ENCODE data around the gene MTRF1L. TPM values are rescaled to one million over a fixed set of nuclear protein-coding genes. Genes with fewer than 3 reads are reported as not detected.

Gene MTRF1L
- total RNA-seq, 1 experiment from 2014 or later: 26.5 TPM

DNA sequence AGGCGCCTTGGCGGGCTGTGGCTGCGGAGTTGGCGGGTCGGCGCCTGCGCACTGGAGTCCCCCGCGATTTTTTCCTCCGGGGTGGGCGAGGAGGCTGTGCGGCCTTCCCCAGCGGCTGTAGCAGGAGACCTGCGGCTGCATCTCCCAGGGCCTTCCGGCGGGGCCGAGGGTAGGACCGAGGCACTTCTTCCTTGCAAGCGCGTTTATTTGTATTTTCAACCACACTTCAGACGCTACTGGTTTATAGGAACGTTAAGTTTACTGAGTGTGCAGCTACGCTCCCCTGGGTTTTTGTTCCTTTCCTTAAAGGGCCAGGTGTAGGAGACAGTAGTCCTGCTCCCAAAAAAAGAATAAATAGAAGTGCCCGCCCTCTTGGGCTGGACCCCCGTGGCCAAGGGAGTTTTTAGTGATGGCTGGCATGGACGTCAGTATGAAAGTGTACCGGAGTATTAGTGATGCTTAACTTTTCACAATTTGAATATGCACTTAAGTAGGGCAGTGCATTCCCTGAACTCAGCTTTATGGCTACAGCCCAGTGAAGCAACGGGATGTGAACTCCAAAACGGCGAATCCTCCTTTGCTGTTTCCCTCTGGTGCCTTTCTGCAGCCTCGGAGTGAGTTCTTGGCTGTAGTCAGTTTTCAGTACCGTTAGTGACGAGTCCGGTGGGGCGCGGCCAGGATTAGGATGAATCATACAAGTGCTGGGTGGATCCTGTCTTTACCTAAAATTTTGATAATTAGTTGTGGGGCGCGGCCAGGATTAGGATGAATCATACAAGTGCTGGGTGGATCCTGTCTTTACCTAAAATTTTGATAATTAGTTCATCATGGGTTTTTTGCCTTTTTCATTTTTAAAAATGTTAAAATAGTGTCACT is 18.6 kb downstream of the MTRF1L start:
- H3K56ac ChIP-seq (ENCODE audit: insufficient read length, low read depth, low read length): peak overlapping the region; percentile 51
- Mint-ChIP-seq H3K27me3 (ENCODE audit: low read depth) (no peaks in the 10 kb centered on the region; the same call in 1 of the 2 replicates), H3K27ac (peak overlapping the region; percentile 99 to 100 (median 100)), H3K4me1 (peaks cover 31 to 33% of the 10 kb centered on the region in 2 experiments), H3K4me3 (peak overlapping the region; percentile 92 to 98), H3K36me3 (ENCODE audit: insufficient read depth in 1 of 3, low read depth in 3 of 3) (peaks cover 19 to 27% (median 22%) of the 10 kb centered on the region in 3 experiments; a peak in 6 of 7 replicates), H3K9me3 (no peaks in the 10 kb centered on the region; a peak in 1 of 5 replicates)
- no peak overlapping the region for H2BK12ac ChIP-seq (ENCODE audit: insufficient read length, low read depth, low read length)
- peaks cover 9% of the 10 kb centered on the region for H3K23me2 ChIP-seq (ENCODE audit: insufficient read length, low read depth, low read length, poor library complexity, severe bottlenecking)
- H3K9me3 ChIP-seq (ENCODE audit: control insufficient read depth, low read depth, low read length): no peaks in the 10 kb centered on the region
- H3K9ac ChIP-seq (ENCODE audit: extremely low read depth, insufficient read length, low read length): peak overlapping the region; percentile 91
- no peak overlapping the region for H4K5ac ChIP-seq (ENCODE audit: insufficient read length, low read depth, low read length)
- H4K20me1 ChIP-seq (ENCODE audit: control insufficient read depth, insufficient read depth, insufficient read length): no peaks in the 10 kb centered on the region
- H2AFZ ChIP-seq (ENCODE audit: low read length): no peak overlapping the region
- peaks cover 2% of the 10 kb centered on the region for H3K79me1 ChIP-seq (ENCODE audit: insufficient read depth, low read depth, low read length, poor library complexity, severe bottlenecking)
- no CpG with 5 or more reads among the region's 38 CpGs for WGBS (ENCODE audit: extremely low coverage, insufficient read length, low lambda C conversion rate)
- peak overlapping the region; percentile 50 for H3K27ac ChIP-seq (ENCODE audit: insufficient read length, low read depth, low read length)
- H3K18ac ChIP-seq (ENCODE audit: insufficient read length, low read depth, low read length): no peak overlapping the region
- peak overlapping the region; percentile 10; the same call in 1 of the 2 replicates for H3K14ac ChIP-seq (ENCODE audit: insufficient read depth, low read length)
- peaks cover 45% of the 10 kb centered on the region; the same call in 1 of the 2 replicates for H3K79me2 ChIP-seq (ENCODE audit: insufficient read depth, low read length)
- no peaks in the 10 kb centered on the region for H3K27me3 ChIP-seq (ENCODE audit: insufficient read depth, low read length)
- peak overlapping the region; percentile 95 for H3K4me2 ChIP-seq (ENCODE audit: insufficient read depth, insufficient read length, low read length)
- TF ChIP-seq, protein P1, sequence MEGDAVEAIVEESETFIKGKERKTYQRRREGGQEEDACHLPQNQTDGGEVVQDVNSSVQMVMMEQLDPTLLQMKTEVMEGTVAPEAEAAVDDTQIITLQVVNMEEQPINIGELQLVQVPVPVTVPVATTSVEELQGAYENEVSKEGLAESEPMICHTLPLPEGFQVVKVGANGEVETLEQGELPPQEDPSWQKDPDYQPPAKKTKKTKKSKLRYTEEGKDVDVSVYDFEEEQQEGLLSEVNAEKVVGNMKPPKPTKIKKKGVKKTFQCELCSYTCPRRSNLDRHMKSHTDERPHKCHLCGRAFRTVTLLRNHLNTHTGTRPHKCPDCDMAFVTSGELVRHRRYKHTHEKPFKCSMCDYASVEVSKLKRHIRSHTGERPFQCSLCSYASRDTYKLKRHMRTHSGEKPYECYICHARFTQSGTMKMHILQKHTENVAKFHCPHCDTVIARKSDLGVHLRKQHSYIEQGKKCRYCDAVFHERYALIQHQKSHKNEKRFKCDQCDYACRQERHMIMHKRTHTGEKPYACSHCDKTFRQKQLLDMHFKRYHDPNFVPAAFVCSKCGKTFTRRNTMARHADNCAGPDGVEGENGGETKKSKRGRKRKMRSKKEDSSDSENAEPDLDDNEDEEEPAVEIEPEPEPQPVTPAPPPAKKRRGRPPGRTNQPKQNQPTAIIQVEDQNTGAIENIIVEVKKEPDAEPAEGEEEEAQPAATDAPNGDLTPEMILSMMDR (conservative IDR thresholded peaks at IDR 0.05): no peak
- no peak overlapping the region for H2AK5ac ChIP-seq (ENCODE audit: insufficient read length, low read length)
- H2BK15ac ChIP-seq (ENCODE audit: low read depth, low read length): no peak overlapping the region
- no peaks in the 10 kb centered on the region for H3K4me1 ChIP-seq (ENCODE audit: insufficient read depth, low read length)
- H2BK5ac ChIP-seq (ENCODE audit: insufficient read length, low read length): no peak overlapping the region
- no peak overlapping the region for H2BK20ac ChIP-seq (ENCODE audit: low read depth, low read length, poor library complexity, severe bottlenecking)
- no peak overlapping the region for H3K23ac ChIP-seq (ENCODE audit: insufficient read length, low read depth, low read length)
- no peak overlapping the region for H3T11ph ChIP-seq (ENCODE audit: low read length)
- H3K4ac ChIP-seq (ENCODE audit: low read depth, low read length): no peak overlapping the region
- no peak overlapping the region for H4K8ac ChIP-seq (replicated peaks; ENCODE audit: insufficient read length, low read depth, low read length)
- no peak overlapping the region for H4K91ac ChIP-seq (ENCODE audit: insufficient read length, low read depth, low read length)
- DNase-seq: peak; percentile 96
- H2BK120ac ChIP-seq (ENCODE audit: low read depth, low read length, poor library complexity, severe bottlenecking): no peak overlapping the region

Measured in H9 (cell line).